Parathyroid adenoma (tissue), 2 donors: Measurements from ENCODE around the gene CKAP2L.
A peak's percentile ranks its signal among the peaks of the same experiment; 100 is the strongest.

Experiments
- H2AFZ ChIP-seq: fragments of 300-600 bp; sonication (generic); one replicate; pipeline ENCODE4 v1.7.0; 2017; ENCODE audit warnings: antibody characterized with exemption, mild to moderate bottlenecking
- H3K27ac ChIP-seq: fragments of 300-600 bp; sonication (generic); one replicate; pipeline ENCODE4 v1.7.0; 2017
- H3K27me3 ChIP-seq: fragments of 300-600 bp; sonication (generic); one replicate; pipeline ENCODE4 v1.7.0; 2017; ENCODE audit warnings: low read length; ENCODE audit not compliant: control insufficient read depth, insufficient read depth
- H3K36me3 ChIP-seq: fragments of 300-600 bp; sonication (generic); one replicate; pipeline ENCODE4 v1.7.0; 2017; ENCODE audit warnings: low read length; ENCODE audit not compliant: control insufficient read depth, insufficient read depth
- H3K4me1 ChIP-seq: fragments of 300-600 bp; sonication (generic); one replicate; pipeline ENCODE4 v1.7.0; 2017; ENCODE audit warnings: control low read depth
- H3K4me2 ChIP-seq: fragments of 300-600 bp; sonication (generic); one replicate; pipeline ENCODE4 v1.7.0; 2017; ENCODE audit warnings: low read length
- H3K4me3 ChIP-seq: fragments of 300-600 bp; sonication (generic); one replicate; pipeline ENCODE4 v1.7.0; 2017; ENCODE audit warnings: low read depth, low read length
- H3K79me2 ChIP-seq: fragments of 300-600 bp; sonication (generic); one replicate; pipeline ENCODE4 v1.7.0; 2017; ENCODE audit warnings: control low read depth
- H3K9ac ChIP-seq: fragments of 300-600 bp; sonication (generic); one replicate; pipeline ENCODE4 v1.7.0; 2017; ENCODE audit warnings: mild to moderate bottlenecking
- H3K9me3 ChIP-seq: fragments of 300-600 bp; sonication (generic); one replicate; pipeline ENCODE4 v1.7.0; 2017; ENCODE audit warnings: low read length; ENCODE audit not compliant: control insufficient read depth
- CTCF ChIP-seq: fragments of 300-600 bp; sonication (generic); IDR thresholded peaks from one replicate; pipeline ENCODE4 v1.7.0; 2017; ENCODE audit warnings: antibody characterized with exemption, mild to moderate bottlenecking
- donor health status: primary hyperparathyroidism.

Gene CKAP2L

GRCh38 chr2:112765251-112765650, 842 bp upstream of the CKAP2L start:
- no peak for TF ChIP-seq CTCF
- no peaks in the 10 kb centered on the region for H3K27me3 ChIP-seq
- H3K4me2 ChIP-seq: peak overlapping the region; percentile 79
- H2AFZ ChIP-seq: peak overlapping the region; percentile 89
- peak overlapping the region; percentile 77 for H3K4me3 ChIP-seq
- no peak overlapping the region for H3K9ac ChIP-seq
- H3K9me3 ChIP-seq: no peaks in the 10 kb centered on the region
- no peaks in the 10 kb centered on the region for H3K4me1 ChIP-seq
- no peak overlapping the region for H3K27ac ChIP-seq
- H3K36me3 ChIP-seq: no peaks in the 10 kb centered on the region
- H3K79me2 ChIP-seq: no peaks in the 10 kb centered on the region

GRCh38 chr2:112762276-112762675, 2.1 kb downstream of the CKAP2L start:
- no peak for TF ChIP-seq CTCF
- Histone ChIP-seq H3K4me3 (no peak overlapping the region), H3K9ac (no peak overlapping the region), H3K4me2 (no peak overlapping the region), H3K36me3 (no peaks in the 10 kb centered on the region), H3K27ac (no peak overlapping the region), H3K27me3 (no peaks in the 10 kb centered on the region), H2AFZ (no peak overlapping the region), H3K79me2 (no peaks in the 10 kb centered on the region), H3K9me3 (no peaks in the 10 kb centered on the region), H3K4me1 (no peaks in the 10 kb centered on the region)

- Histone ChIP-seq H3K9ac (no peak overlapping the region), H3K4me1 (no peaks in the 10 kb centered on the region), H3K27ac (no peak overlapping the region), H3K27me3 (no peaks in the 10 kb centered on the region), H3K36me3 (no peaks in the 10 kb centered on the region), H3K79me2 (no peaks in the 10 kb centered on the region), H2AFZ (no peak overlapping the region), H3K4me3 (no peak overlapping the region), H3K9me3 (no peaks in the 10 kb centered on the region), H3K4me2 (no peak overlapping the region)
- no peak for TF ChIP-seq CTCF
These were observed 4.3 kb downstream of the CKAP2L start for GRCh38 chr2:112760149-112760548.

GRCh38 chr2:112758711-112759110, 5.7 kb downstream of the CKAP2L start:
- Histone ChIP-seq H3K4me2 (no peak overlapping the region), H3K27ac (no peak overlapping the region), H2AFZ (no peak overlapping the region), H3K36me3 (no peaks in the 10 kb centered on the region), H3K4me3 (no peak overlapping the region), H3K79me2 (no peaks in the 10 kb centered on the region), H3K9ac (no peak overlapping the region), H3K4me1 (no peaks in the 10 kb centered on the region), H3K9me3 (no peaks in the 10 kb centered on the region), H3K27me3 (no peaks in the 10 kb centered on the region)
- no peak for TF ChIP-seq CTCF

- no peak overlapping the region for H3K9ac ChIP-seq
- no peaks in the 10 kb centered on the region for H3K36me3 ChIP-seq
- TF ChIP-seq CTCF: no peak
- H3K79me2 ChIP-seq: no peaks in the 10 kb centered on the region
- no peak overlapping the region for H3K4me3 ChIP-seq
- H3K27ac ChIP-seq: no peak overlapping the region
- no peaks in the 10 kb centered on the region for H3K4me1 ChIP-seq
- H3K9me3 ChIP-seq: no peaks in the 10 kb centered on the region
- no peak overlapping the region for H2AFZ ChIP-seq
- no peak overlapping the region for H3K4me2 ChIP-seq
- no peaks in the 10 kb centered on the region for H3K27me3 ChIP-seq
These were observed 7.1 kb downstream of the CKAP2L start for GRCh38 chr2:112757265-112757664.
